ENCODE measurements around the gene KIF6.
"Not testable (repeated sequence)": the region's sequence is repeated elsewhere in the genome, so short reads cannot be mapped to it uniquely, and the experiment has no call there.

The KIF6 gene

GRCh38 chr6:39484276-39484675 is 240.9 kb downstream of the KIF6 start:
- TF ChIP-seq EZH2 (IDR thresholded peaks at IDR 0.05; ENCODE audit: borderline replicate concordance, low read length) (no peak), CTCF (IDR thresholded peaks at IDR 0.05; ENCODE audit: low read length) (no peak)
- Histone ChIP-seq H3K9me3 (ENCODE audit: low read length) (no peaks in the 10 kb centered on the region), H3K27ac (ENCODE audit: low read depth, low read length, poor library complexity, severe bottlenecking) (no peak overlapping the region), H3K4me3 (ENCODE audit: low read depth, low read length, poor library complexity, severe bottlenecking) (no peak overlapping the region), H3K79me2 (ENCODE audit: insufficient read depth, low read length) (no peaks in the 10 kb centered on the region), H2AFZ (ENCODE audit: low read length) (no peak overlapping the region), H3K9ac (ENCODE audit: low read length) (no peak overlapping the region), H4K20me1 (ENCODE audit: insufficient read depth, low read length) (no peaks in the 10 kb centered on the region), H3K4me2 (ENCODE audit: low read length) (no peak overlapping the region), H3K27me3 (ENCODE audit: insufficient read depth, low read length) (no peaks in the 10 kb centered on the region), H3K9me2 (ENCODE audit: low read depth, low read length) (no peaks in the 10 kb centered on the region), H3K4me1 (ENCODE audit: insufficient read depth, low read length, severe bottlenecking) (no peaks in the 10 kb centered on the region), H3K36me3 (ENCODE audit: insufficient read depth, low read length) (no peaks in the 10 kb centered on the region), H3F3A (ENCODE audit: insufficient read depth, low read length) (no peaks in the 10 kb centered on the region)

GRCh38 chr6:39479819-39480218 is 245.4 kb downstream of the KIF6 start:
- H3K9me3 ChIP-seq (ENCODE audit: low read length); H4K20me1 ChIP-seq (ENCODE audit: insufficient read depth, low read length); H3K9ac ChIP-seq (ENCODE audit: low read length); H3K9me2 ChIP-seq (ENCODE audit: low read depth, low read length); H3K4me3 ChIP-seq (ENCODE audit: low read depth, low read length, poor library complexity, severe bottlenecking); H3F3A ChIP-seq (ENCODE audit: insufficient read depth, low read length); H3K4me1 ChIP-seq (ENCODE audit: insufficient read depth, low read length, severe bottlenecking); H3K27ac ChIP-seq (ENCODE audit: low read depth, low read length, poor library complexity, severe bottlenecking); H3K4me2 ChIP-seq (ENCODE audit: low read length); H2AFZ ChIP-seq (ENCODE audit: low read length); H3K79me2 ChIP-seq (ENCODE audit: insufficient read depth, low read length); H3K36me3 ChIP-seq (ENCODE audit: insufficient read depth, low read length); H3K27me3 ChIP-seq (ENCODE audit: insufficient read depth, low read length): not testable (repeated sequence)

GRCh38 chr6:39476670-39477069 is 248.5 kb downstream of the KIF6 start:
- Histone ChIP-seq H3K36me3 (ENCODE audit: insufficient read depth, low read length) (no peaks in the 10 kb centered on the region), H3K4me1 (ENCODE audit: insufficient read depth, low read length, severe bottlenecking) (no peaks in the 10 kb centered on the region), H2AFZ (ENCODE audit: low read length) (no peak overlapping the region), H3K79me2 (ENCODE audit: insufficient read depth, low read length) (no peaks in the 10 kb centered on the region), H3K9me3 (ENCODE audit: low read length) (no peaks in the 10 kb centered on the region), H3K4me3 (ENCODE audit: low read depth, low read length, poor library complexity, severe bottlenecking) (no peak overlapping the region), H3K9me2 (ENCODE audit: low read depth, low read length) (no peaks in the 10 kb centered on the region), H4K20me1 (ENCODE audit: insufficient read depth, low read length) (no peaks in the 10 kb centered on the region), H3K27me3 (ENCODE audit: insufficient read depth, low read length) (no peaks in the 10 kb centered on the region), H3K4me2 (ENCODE audit: low read length) (no peak overlapping the region), H3K9ac (ENCODE audit: low read length) (no peak overlapping the region), H3K27ac (ENCODE audit: low read depth, low read length, poor library complexity, severe bottlenecking) (no peak overlapping the region), H3F3A (ENCODE audit: insufficient read depth, low read length) (no peaks in the 10 kb centered on the region)
- TF ChIP-seq CTCF (IDR thresholded peaks at IDR 0.05; ENCODE audit: low read length) (no peak), EZH2 (IDR thresholded peaks at IDR 0.05; ENCODE audit: borderline replicate concordance, low read length) (no peak)

- Histone ChIP-seq H3K4me3 (ENCODE audit: low read depth, low read length, poor library complexity, severe bottlenecking) (no peak overlapping the region), H3K9ac (ENCODE audit: low read length) (no peak overlapping the region), H3K36me3 (ENCODE audit: insufficient read depth, low read length) (no peaks in the 10 kb centered on the region), H3K27ac (ENCODE audit: low read depth, low read length, poor library complexity, severe bottlenecking) (no peak overlapping the region), H3K4me2 (ENCODE audit: low read length) (no peak overlapping the region), H3K79me2 (ENCODE audit: insufficient read depth, low read length) (no peaks in the 10 kb centered on the region), H3F3A (ENCODE audit: insufficient read depth, low read length) (no peaks in the 10 kb centered on the region), H3K9me3 (ENCODE audit: low read length) (no peaks in the 10 kb centered on the region), H2AFZ (ENCODE audit: low read length) (no peak overlapping the region), H3K4me1 (ENCODE audit: insufficient read depth, low read length, severe bottlenecking) (no peaks in the 10 kb centered on the region), H3K27me3 (ENCODE audit: insufficient read depth, low read length) (no peaks in the 10 kb centered on the region), H3K9me2 (ENCODE audit: low read depth, low read length) (no peaks in the 10 kb centered on the region), H4K20me1 (ENCODE audit: insufficient read depth, low read length) (no peaks in the 10 kb centered on the region)
- TF ChIP-seq CTCF (IDR thresholded peaks at IDR 0.05; ENCODE audit: low read length) (no peak), EZH2 (IDR thresholded peaks at IDR 0.05; ENCODE audit: borderline replicate concordance, low read length) (no peak)
These were observed 249.1 kb downstream of the KIF6 start for GRCh38 chr6:39476151-39476550.

Data from OCI-LY1 (cell line).